Measurements from ENCODE around the gene USP35. TPM values are rescaled to one million over a fixed set of nuclear protein-coding genes. Genes with fewer than 3 reads are reported as not detected.

The USP35 gene
- polyA plus RNA-seq, 1 of the 3 experiments (the other 2 are of a cell fraction) = 8.4 TPM

GRCh38 chr11:78140392-78141077 lies 48.2 kb upstream of the USP35 start:
- TF ChIP-seq RXRA (IDR thresholded peaks at IDR 0.05; ENCODE audit: borderline replicate concordance, low read depth) (no peak), TCF12 (IDR thresholded peaks at IDR 0.05) (no peak), SMC3 (IDR thresholded peaks at IDR 0.05; ENCODE audit: low read depth, low read length) (no peak)
- no peak overlapping the region; the same call in 1 of the 2 replicates for H3K9ac ChIP-seq
- peak overlapping the region; percentile 87 for H3K4me2 ChIP-seq

GRCh38 chr11:78145511-78146025 lies 43.2 kb upstream of the USP35 start:
- WGBS (ENCODE audit: low lambda C conversion rate) = 91% methylated on average over 1 of the region's 1 CpG
- no peaks in the 10 kb centered on the region for H3K9me2 ChIP-seq
- no peaks in the 10 kb centered on the region for H3F3A ChIP-seq (replicated peaks; ENCODE audit: insufficient read depth)
- H3K27me3 ChIP-seq (ENCODE audit: insufficient read depth) = no peaks in the 10 kb centered on the region
- H3K27ac ChIP-seq (ENCODE audit: low read depth in 2 of 2, low read length in 1 of 2) = no peak overlapping the region
- TF ChIP-seq FOSL2 (IDR thresholded peaks at IDR 0.05; ENCODE audit: borderline replicate concordance, low read depth) (no peak), ELF1 (IDR thresholded peaks at IDR 0.05) (no peak), GABPA (IDR thresholded peaks at IDR 0.05; ENCODE audit: low read depth) (no peak), RXRA (IDR thresholded peaks at IDR 0.05; ENCODE audit: borderline replicate concordance, low read depth) (no peak), FOXJ3 (CRISPR knock-in tag; IDR thresholded peaks at IDR 0.05) (no peak), TCF12 (IDR thresholded peaks at IDR 0.05) (no peak)
- H3K4me1 ChIP-seq (ENCODE audit: control insufficient read depth in 1 of 2, insufficient read depth in 2 of 2, low read depth in 1 of 2, low read length in 1 of 2) = no peaks in the 10 kb centered on the region; a peak in 1 of 4 replicates
- no peak overlapping the region for H3K4me3 ChIP-seq (ENCODE audit: low read depth in 2 of 2, low read length in 1 of 2)
- CTCF ChIA-PET = no interaction called here
- no peaks in the 10 kb centered on the region for H4K20me1 ChIP-seq (ENCODE audit: insufficient read depth)
- H3K4me2 ChIP-seq = no peak overlapping the region
- no peak overlapping the region for H2AFZ ChIP-seq (ENCODE audit: low read depth)
- no peak for DNase-seq
- H3K9me3 ChIP-seq = no peaks in the 10 kb centered on the region
- no peak overlapping the region for H3K9ac ChIP-seq
- H3K36me3 ChIP-seq (replicated peaks in 1 of 2; ENCODE audit: control insufficient read depth in 1 of 2, insufficient read depth in 2 of 2, low read length in 1 of 2) = peaks cover 0 to 4% of the 10 kb centered on the region in 2 experiments
- peaks cover 4% of the 10 kb centered on the region; the same call in 1 of the 2 replicates for H3K79me2 ChIP-seq (ENCODE audit: insufficient read depth)
- POLR2A ChIA-PET = no interaction called here

More at GRCh38 chr11:78140392-78141077, 48.2 kb upstream of the USP35 start:
- Histone ChIP-seq H2AFZ (ENCODE audit: low read depth) (peak overlapping the region; percentile 84), H3K27ac (ENCODE audit: low read depth in 2 of 2, low read length in 1 of 2) (no peak overlapping the region), H3K27me3 (ENCODE audit: insufficient read depth) (no peaks in the 10 kb centered on the region), H3K36me3 (replicated peaks in 1 of 2; ENCODE audit: control insufficient read depth in 1 of 2, insufficient read depth in 2 of 2, low read length in 1 of 2) (peaks cover 0 to 11% of the 10 kb centered on the region in 2 experiments), H3F3A (replicated peaks; ENCODE audit: insufficient read depth) (no peaks in the 10 kb centered on the region), H3K4me3 (ENCODE audit: low read depth in 2 of 2, low read length in 1 of 2) (peak overlapping the region; percentile 71 to 81), H3K9me3 (no peaks in the 10 kb centered on the region), H4K20me1 (ENCODE audit: insufficient read depth) (no peaks in the 10 kb centered on the region), H3K4me1 (ENCODE audit: control insufficient read depth in 1 of 2, insufficient read depth in 2 of 2, low read depth in 1 of 2, low read length in 1 of 2) (peaks cover 4 to 9% of the 10 kb centered on the region in 2 experiments; a peak in 3 of 4 replicates), H3K79me2 (ENCODE audit: insufficient read depth) (peaks cover 49% of the 10 kb centered on the region), H3K9me2 (no peaks in the 10 kb centered on the region)
- CTCF ChIA-PET = interaction anchor here (1.1 kb wide), 1 partner anchor 20 kb away, joined by 3 read pairs; no protein-coding TSS in a partner anchor
- DNase-seq = no peak
- 40% methylated on average over 17 of the region's 17 CpGs for WGBS (ENCODE audit: low lambda C conversion rate)
- POLR2A ChIA-PET = interaction anchor here (0.7 to 2.1 kb wide), 4 partner anchors 26 to 285 kb away, joined by 3 to 9 read pairs (median 4); partner anchors contain the start of gene NDUFC2

GRCh38 chr11:78147807-78148206 lies 40.9 kb upstream of the USP35 start:
- ChIA-PET CTCF (interaction anchor here (0.9 to 1.1 kb wide), 2 partner anchors 14 to 41 kb away, joined by 3 to 4 read pairs; partner anchors contain the start of genes KCTD21 and USP35), POLR2A (no interaction called here)
- no peaks in the 10 kb centered on the region for H3K27me3 ChIP-seq (ENCODE audit: insufficient read depth)
- H3K4me3 ChIP-seq (ENCODE audit: low read depth in 2 of 2, low read length in 1 of 2) = no peak overlapping the region
- 100% methylated on average over 2 of the region's 2 CpGs for WGBS (ENCODE audit: low lambda C conversion rate)
- H2AFZ ChIP-seq (ENCODE audit: low read depth) = no peak overlapping the region
- no peaks in the 10 kb centered on the region for H3K9me2 ChIP-seq
- H4K20me1 ChIP-seq (ENCODE audit: insufficient read depth) = no peaks in the 10 kb centered on the region
- H3K79me2 ChIP-seq (ENCODE audit: insufficient read depth) = no peaks in the 10 kb centered on the region
- no peaks in the 10 kb centered on the region for H3F3A ChIP-seq (replicated peaks; ENCODE audit: insufficient read depth)
- no peaks in the 10 kb centered on the region; a peak in 1 of 4 replicates for H3K4me1 ChIP-seq (ENCODE audit: control insufficient read depth in 1 of 2, insufficient read depth in 2 of 2, low read depth in 1 of 2, low read length in 1 of 2)
- no peaks in the 10 kb centered on the region for H3K9me3 ChIP-seq
- TF ChIP-seq MAX (IDR thresholded peaks at IDR 0.05; ENCODE audit: low read depth) (no peak), TAF1 (IDR thresholded peaks at IDR 0.05; ENCODE audit: borderline replicate concordance, low read depth, low read length) (no peak), POLR2AphosphoS5 (IDR thresholded peaks at IDR 0.05; ENCODE audit: low read depth, low read length) (no peak), ELF1 (IDR thresholded peaks at IDR 0.05) (no peak)
- peaks cover 0 to 1% of the 10 kb centered on the region in 2 experiments for H3K36me3 ChIP-seq (replicated peaks in 1 of 2; ENCODE audit: control insufficient read depth in 1 of 2, insufficient read depth in 2 of 2, low read length in 1 of 2)
- no peak overlapping the region for H3K9ac ChIP-seq
- H3K4me2 ChIP-seq = no peak overlapping the region
- no peak for DNase-seq
- no peak overlapping the region for H3K27ac ChIP-seq (ENCODE audit: low read depth in 2 of 2, low read length in 1 of 2)

Data from SK-N-SH (cell line).